HG03520 (cell line): ENCODE measurements around the gene IRX4.
"Not testable (repeated sequence)": the region's sequence is repeated elsewhere in the genome, so short reads cannot be mapped to it uniquely, and the experiment has no call there.

ENCODE experiments used
- ATAC-seq: cut with Tn5 transposase; IDR thresholded peaks from one replicate; pipeline ENCODE4 v1.9.1; 2021; ENCODE audit warnings: mild to moderate bottlenecking, moderate library complexity; ENCODE audit not compliant: unreplicated experiment

IRX4 gene

GRCh38 chr5:1860949-1861348 is 21.8 kb downstream of the IRX4 start:
- ATAC-seq = no peak

DNA sequence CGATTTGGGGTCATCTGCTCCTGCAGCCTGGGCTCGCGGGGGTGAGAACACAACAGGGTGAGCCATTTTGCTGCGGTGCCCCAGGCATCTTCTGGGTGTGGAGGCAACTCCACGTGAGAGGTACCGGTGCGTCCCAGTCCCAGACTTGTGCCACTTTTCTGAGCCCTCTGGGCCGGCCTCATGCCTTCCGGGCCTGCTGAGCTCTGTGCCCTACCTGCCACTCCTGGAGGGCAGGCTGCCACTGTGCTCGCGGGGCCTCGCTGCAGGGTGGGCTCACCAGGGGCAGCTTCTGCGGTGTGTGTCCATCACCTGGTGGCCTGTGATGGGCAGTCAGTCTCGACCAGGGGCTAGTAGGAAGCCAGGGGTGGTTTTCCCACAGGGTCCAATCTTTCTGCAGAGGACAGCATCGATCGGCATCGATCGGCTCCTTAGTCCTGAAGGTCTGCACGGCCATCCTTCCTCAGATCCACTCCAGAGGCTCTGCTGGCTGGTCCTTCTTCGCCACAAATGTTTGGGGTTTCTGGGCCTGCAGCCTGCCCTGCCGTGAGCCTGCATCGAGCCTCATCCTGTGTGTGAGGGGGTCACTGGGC is 22.6 kb downstream of the IRX4 start:
- no peak for ATAC-seq

GRCh38 chr5:1859099-1859498 is 23.6 kb downstream of the IRX4 start:
- no peak for ATAC-seq

DNA sequence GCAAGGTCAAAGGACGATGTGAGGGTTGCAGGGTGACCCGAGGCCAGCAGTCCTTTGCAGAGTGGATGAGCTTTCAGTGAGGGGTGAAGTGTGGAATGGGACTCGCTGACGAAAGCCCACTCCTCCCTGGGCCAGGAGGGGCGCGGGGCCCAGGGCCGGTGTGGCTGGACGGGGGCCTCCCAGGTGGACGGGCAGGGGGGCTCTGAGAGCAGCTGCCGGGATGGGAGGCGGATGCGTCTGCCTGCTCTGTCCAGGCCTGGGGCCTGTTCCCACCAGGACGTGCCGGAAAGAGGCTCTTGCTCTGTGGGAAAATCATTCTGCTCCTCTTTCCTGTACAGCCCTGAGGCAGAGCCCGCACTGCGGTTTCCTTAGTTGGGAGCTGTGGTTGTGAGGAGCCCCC is 24.3 kb downstream of the IRX4 start:
- ATAC-seq = no peak

DNA sequence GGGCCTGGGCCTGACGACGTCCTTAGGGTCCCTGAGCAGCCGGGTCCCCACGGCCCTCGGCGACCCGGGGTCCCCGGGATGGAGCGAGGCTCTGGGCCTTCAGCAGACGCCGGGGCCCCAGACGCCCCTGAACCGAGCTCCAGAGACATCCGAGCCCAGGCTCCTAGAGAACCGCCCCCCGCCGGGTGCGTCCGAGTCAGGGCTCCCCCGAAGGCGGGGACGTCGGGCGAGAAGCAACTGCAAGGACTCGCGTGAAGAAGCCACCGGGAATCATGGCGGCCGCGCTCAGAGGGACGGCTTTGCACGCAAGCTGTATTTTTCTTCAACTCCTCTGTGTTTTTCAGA is 25.5 kb downstream of the IRX4 start:
- ATAC-seq = no peak

DNA sequence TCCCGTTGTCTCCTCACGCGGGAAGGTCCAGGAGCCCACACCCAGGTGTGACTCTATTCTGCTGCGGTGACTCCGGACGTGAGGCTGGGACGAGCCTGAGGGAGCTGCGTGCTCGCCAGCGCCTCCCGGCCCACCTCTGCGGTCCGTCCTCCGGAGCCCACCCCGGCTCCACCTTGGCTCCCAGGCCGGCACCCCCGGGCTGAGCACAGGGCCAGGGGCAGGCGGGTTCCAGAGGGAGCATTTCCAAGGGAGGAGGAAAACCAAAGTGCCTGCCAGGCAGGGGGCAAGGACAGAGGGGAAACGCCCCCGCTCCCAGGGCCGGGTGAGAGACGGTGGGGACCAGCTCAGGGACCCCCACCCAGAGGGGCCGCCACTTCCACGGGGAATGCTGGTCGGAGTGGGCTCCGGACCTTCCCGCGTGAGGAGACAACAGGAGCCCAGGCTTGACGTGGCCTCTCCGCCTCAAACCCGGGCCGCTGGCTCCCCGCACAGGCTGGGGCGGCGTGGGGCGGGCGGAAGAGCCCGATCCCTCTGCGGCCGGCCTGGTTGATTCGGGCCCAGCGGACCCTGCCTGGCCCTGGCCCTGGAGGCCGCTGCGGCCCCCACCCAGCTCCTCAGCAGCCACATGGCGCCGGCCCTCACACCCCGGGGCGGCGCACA is 26.0 kb downstream of the IRX4 start:
- ATAC-seq = no peak

- ATAC-seq = no peak
Observed at GRCh38 chr5:1855596-1855995, 27.1 kb downstream of the IRX4 start.

GRCh38 chr5:1855075-1855474 is 27.6 kb downstream of the IRX4 start:
- no peak for ATAC-seq

- no peak for ATAC-seq
Observed at GRCh38 chr5:1853531-1853930, 29.2 kb downstream of the IRX4 start.

DNA sequence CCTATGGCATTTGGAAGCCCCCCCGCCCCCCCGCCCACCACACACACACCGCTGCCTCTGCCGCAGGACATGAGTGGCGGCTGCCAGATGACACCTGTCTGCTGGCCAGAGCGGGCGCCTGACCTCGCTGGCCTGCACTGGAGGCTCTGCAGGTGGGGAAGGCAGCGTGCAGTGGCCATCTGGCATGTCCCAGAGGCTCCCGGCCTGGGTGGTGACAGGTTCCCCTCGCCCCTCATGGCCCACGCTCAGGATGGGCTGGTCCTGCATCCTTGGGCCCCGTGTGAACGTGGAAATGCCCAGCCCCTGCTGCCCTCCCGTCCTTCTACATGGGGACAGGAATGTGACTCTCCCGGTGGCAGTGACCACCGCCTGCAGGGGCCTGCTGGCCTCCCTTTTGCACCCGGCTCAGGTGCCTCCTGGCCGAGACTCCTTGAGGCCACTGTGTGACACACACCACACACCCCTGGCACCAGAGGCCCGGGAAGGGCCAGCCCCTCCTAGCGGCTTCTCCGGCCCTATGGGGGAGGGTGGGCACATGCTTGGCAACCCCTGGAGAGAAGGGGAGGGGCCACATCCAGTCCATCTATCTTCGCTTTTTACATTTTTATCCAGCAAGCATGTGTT is 30.3 kb downstream of the IRX4 start:
- ATAC-seq = no peak

- no peak for ATAC-seq
Observed at GRCh38 chr5:1851290-1851934, 31.3 kb downstream of the IRX4 start.

GRCh38 chr5:1850324-1851154 is 32.2 kb downstream of the IRX4 start:
- no peak for ATAC-seq

- ATAC-seq = no peak
Observed at GRCh38 chr5:1847611-1848010, 35.1 kb downstream of the IRX4 start.

DNA sequence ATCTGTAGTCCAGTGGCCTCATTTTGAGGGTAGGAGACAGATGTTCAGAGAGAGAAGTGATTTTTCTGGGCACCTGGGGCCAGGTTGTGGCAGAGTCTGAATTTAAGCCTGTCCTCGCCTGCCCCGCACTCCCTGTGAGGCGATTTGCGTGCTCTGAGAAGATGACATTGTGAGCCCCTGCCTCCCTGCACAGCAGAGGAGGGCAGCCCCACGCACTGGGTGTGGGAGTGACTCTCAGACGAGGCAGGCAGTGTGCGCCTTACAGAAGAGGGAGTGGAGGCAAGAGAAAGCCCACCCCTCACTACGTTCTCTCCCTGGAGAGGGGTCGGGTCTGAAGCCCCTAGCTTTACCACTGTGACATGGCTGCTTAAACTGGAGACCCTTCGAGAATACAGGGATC is 35.7 kb downstream of the IRX4 start:
- no peak for ATAC-seq

GRCh38 chr5:1846583-1846982 is 36.1 kb downstream of the IRX4 start:
- ATAC-seq = no peak

DNA sequence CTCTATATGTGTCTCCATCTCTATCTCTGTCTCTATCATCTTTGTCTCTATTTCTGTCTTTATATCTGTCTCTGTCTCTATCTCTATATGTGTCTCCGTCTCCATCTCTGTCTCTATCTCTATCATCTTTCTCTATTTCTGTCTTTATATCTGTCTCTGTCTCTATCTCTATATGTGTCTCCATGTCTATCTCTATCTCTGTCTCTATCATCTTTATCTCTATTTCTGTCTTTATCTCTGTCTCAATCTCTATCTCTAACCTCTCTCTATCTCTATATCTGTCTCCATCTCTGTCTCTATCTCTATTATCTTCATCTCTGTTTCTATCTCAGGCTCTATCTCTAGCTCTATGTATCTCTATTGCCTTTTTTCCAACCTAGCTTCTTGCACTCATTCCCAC is 37.0 kb downstream of the IRX4 start:
- no peak for ATAC-seq

GRCh38 chr5:1844708-1845436 is 37.9 kb downstream of the IRX4 start:
- no peak for ATAC-seq

- not testable (repeated sequence) for ATAC-seq
Observed at GRCh38 chr5:1843761-1844160, 39.0 kb downstream of the IRX4 start.

DNA sequence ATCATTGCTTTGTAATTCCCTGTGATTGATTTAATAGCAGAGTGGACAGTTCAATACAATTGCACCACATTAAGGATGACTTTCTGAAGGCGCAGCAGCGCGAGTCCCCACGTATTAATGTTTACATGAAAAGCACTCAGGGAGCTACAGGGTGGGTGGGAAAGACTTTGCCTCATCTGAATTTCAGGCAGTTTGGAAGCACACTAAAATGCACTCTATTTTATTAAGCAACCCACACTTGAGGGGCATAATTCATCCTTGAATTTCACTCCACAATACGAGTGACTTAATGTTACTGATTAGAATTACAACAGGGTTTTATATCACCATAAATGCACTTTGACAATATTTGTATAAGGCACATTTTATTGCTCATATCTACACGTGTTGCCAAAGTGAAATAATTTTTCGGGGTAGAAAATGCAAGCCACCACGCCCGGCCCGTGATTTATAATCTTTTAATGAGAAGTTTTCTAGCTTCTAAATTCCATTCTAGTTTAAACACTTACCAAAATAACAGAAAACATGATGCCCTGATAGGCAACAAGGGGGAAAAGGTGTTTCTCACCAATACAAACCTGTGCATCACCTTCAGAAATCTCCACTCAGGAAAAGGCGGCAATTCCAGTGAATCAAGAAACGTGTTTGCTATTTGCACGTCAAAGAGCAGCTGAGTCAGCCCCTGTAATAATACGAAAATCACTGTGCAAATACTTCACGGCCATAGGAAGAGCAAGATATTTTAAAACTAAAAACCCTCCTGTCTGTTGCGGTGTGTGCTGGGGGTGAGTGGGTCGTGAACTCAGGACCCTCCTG is 40.5 kb downstream of the IRX4 start:
- ATAC-seq = no peak
